ENCODE measurements around the gene MERTK. TPM values are rescaled to one million over a fixed set of nuclear protein-coding genes. Genes with fewer than 3 reads are reported as not detected.

MERTK gene
- total and polyA plus RNA-seq, 2 of the 8 experiments (the other 6 are each of a cell fraction or from before 2014, with no cell fraction given) = 6.5 to 7.0 TPM

DNA sequence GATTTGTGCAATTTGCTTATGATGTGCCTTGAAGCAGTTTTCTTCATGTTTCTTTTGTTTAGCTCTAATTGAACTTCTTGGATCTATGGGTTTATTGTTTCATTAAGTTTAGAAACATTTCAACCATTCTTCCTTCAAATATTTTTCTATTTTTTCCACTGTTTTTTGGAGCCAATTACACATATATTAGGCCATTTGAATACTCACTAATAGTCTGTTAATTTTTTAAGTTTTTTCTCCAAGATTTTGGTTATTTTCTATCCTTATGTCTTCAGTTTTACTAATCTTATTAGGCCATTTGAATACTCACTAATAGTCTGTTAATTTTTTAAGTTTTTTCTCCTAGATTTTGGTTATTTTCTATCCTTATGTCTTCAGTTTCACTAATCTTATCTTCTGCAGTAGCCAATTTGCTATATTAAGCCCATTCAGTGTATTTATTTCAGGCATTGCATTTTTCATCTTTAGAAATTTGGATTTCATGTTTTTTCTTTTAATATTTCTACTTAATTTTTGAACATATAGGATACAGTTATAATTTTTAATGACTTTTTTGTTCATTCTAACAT is 147.1 kb downstream of the MERTK start:
- Histone ChIP-seq H2BK20ac (ENCODE audit: low read length) (no peak overlapping the region), H3K4me2 (ENCODE audit: insufficient read depth in 1 of 2, low read depth in 2 of 2, low read length in 2 of 2) (no peak overlapping the region), H3K23me2 (ENCODE audit: low read depth, low read length) (no peaks in the 10 kb centered on the region), H2BK5ac (ENCODE audit: low read depth, low read length) (no peak overlapping the region), H4K20me1 (replicated peaks in 1 of 2; ENCODE audit: control insufficient read depth in 1 of 2, insufficient read depth in 2 of 2, low read length in 2 of 2) (no peaks in the 10 kb centered on the region), H3K36me3 (ENCODE audit: control insufficient read depth in 2 of 4, insufficient read depth in 4 of 4, low read length in 3 of 4) (no peaks in the 10 kb centered on the region), H3K56ac (replicated peaks; ENCODE audit: insufficient read length, low read depth, low read length) (no peak overlapping the region), H2AK5ac (ENCODE audit: low read depth, low read length) (no peak overlapping the region), H3K9me3 (ENCODE audit: insufficient read depth in 2 of 2, low read depth in 1 of 2, low read length in 1 of 2) (peaks cover 4 to 7% of the 10 kb centered on the region in 2 experiments; a peak in 3 of 4 replicates), H3K4me1 (replicated peaks in 1 of 4; ENCODE audit: control insufficient read depth in 3 of 4, insufficient read depth in 4 of 4, low read length in 3 of 4) (peaks cover 0 to 9% (median 5%) of the 10 kb centered on the region in 4 experiments; a peak in 4 of 7 replicates), H4K5ac (ENCODE audit: insufficient read length, low read depth, low read length) (no peak overlapping the region), H2BK12ac (ENCODE audit: low read depth, low read length) (no peak overlapping the region), H3K4ac (replicated peaks; ENCODE audit: insufficient read length, low read depth, low read length) (no peak overlapping the region), H3K27me3 (replicated peaks in 1 of 4; ENCODE audit: control insufficient read depth in 3 of 4, extremely low read depth in 1 of 4, insufficient read depth in 3 of 4, low read length in 3 of 4) (no peaks in the 10 kb centered on the region), H2BK120ac (replicated peaks; ENCODE audit: low read depth, low read length) (no peak overlapping the region), H4K91ac (replicated peaks; ENCODE audit: insufficient read length, low read length) (no peak overlapping the region), H2BK15ac (ENCODE audit: low read length) (no peak overlapping the region), H3K9ac (replicated peaks in 1 of 4; ENCODE audit: extremely low read depth in 1 of 4, low read depth in 3 of 4, low read length in 3 of 4) (no peak overlapping the region), H4K8ac (ENCODE audit: extremely low read depth, insufficient read depth, low read length) (no peak overlapping the region), H2AFZ (ENCODE audit: low read length) (no peak overlapping the region), H3K18ac (ENCODE audit: extremely low read depth, low read length) (no peak overlapping the region), H3K79me1 (ENCODE audit: low read depth, low read length) (no peaks in the 10 kb centered on the region), H3K27ac (ENCODE audit: low read depth, low read length) (no peak overlapping the region), H3K79me2 (ENCODE audit: control insufficient read depth in 1 of 2, insufficient read depth in 2 of 2, low read length in 2 of 2) (no peaks in the 10 kb centered on the region), H3K23ac (ENCODE audit: insufficient read length) (no peak overlapping the region), H3K14ac (ENCODE audit: insufficient read length) (no peak overlapping the region), H3K4me3 (ENCODE audit: extremely low read depth in 1 of 4, insufficient read depth in 2 of 4, low read depth in 3 of 4, low read length in 4 of 4) (no peak overlapping the region)
- DNase-seq (ENCODE audit: low read depth in 1 of 2, low spot score in 2 of 2) (no peak), FAIRE-seq (no peak)
- ChIA-PET CTCF (ENCODE audit: partially characterized antibody) (interaction anchor here (1.3 to 2.3 kb wide), 2 partner anchors 8 to 145 kb away, joined by 4 to 6 read pairs; no protein-coding TSS in a partner anchor), POLR2A (ENCODE audit: partially characterized antibody) (no interaction called here)
- TF ChIP-seq TBP (IDR thresholded peaks at IDR 0.05; ENCODE audit: low read depth, low read length) (no peak), CHD1 (IDR thresholded peaks at IDR 0.05; ENCODE audit: low read depth, low read length) (no peak), POU5F1 (IDR thresholded peaks at IDR 0.05; ENCODE audit: low read depth, low read length) (no peak), RBBP5 (IDR thresholded peaks at IDR 0.05; ENCODE audit: borderline replicate concordance, low read depth, low read length) (no peak), JUN (IDR thresholded peaks at IDR 0.05; ENCODE audit: low read depth, low read length) (no peak), TEAD4 (IDR thresholded peaks at IDR 0.05; ENCODE audit: low read depth, low read length) (no peak)

All from H1 (cell line).